NT2/D1 (cell line): ENCODE data around the gene HPF1.
"Not testable (repeated sequence)": the region's sequence is repeated elsewhere in the genome, so short reads cannot be mapped to it uniquely, and the experiment has no call there.

Experiments used
- DNase-seq: peaks from one replicate; pipeline ENCODE4 v3.0.0-alpha.2; 2011; ENCODE audit warnings: low read depth, low spot score
- H3K27me3 ChIP-seq: 2 replicates; pipeline ENCODE4 v1.6.0; 2011; ENCODE audit warnings: mild to moderate bottlenecking; ENCODE audit not compliant: insufficient read length, insufficient read depth
- H3K36me3 ChIP-seq: 2 replicates; pipeline ENCODE4 v1.6.1; 2011; ENCODE audit warnings: mild to moderate bottlenecking, low read length, mixed read lengths; ENCODE audit not compliant: insufficient read depth, insufficient read length
- H3K4me1 ChIP-seq: 2 replicates; pipeline ENCODE4 v1.5.1; 2011; ENCODE audit not compliant: insufficient read depth, insufficient read length
- H3K4me3 ChIP-seq: 2 replicates; pipeline ENCODE4 v1.5.1; 2011; ENCODE audit warnings: low read depth; ENCODE audit not compliant: insufficient read length
- H3K9ac ChIP-seq: 2 replicates; pipeline ENCODE4 v1.6.0; 2011; ENCODE audit warnings: low read depth; ENCODE audit not compliant: insufficient read length
- H3K9me3 ChIP-seq: 2 replicates; pipeline ENCODE4 v1.5.1; 2011; ENCODE audit warnings: mild to moderate bottlenecking, low read length; ENCODE audit not compliant: insufficient read depth
- SUZ12 ChIP-seq: IDR thresholded peaks from 2 replicates; pipeline ENCODE4 v1.6.1; 2011; ENCODE audit not compliant: insufficient read length, insufficient read depth; ENCODE audit errors: extremely low read depth
- YY1 ChIP-seq: IDR thresholded peaks from 2 replicates; pipeline ENCODE4 v1.6.1; 2011; ENCODE audit not compliant: insufficient read length, insufficient read depth
- ZNF274 ChIP-seq: IDR thresholded peaks from 2 replicates; pipeline ENCODE4 v1.6.1; 2011; ENCODE audit warnings: mild to moderate bottlenecking, low read depth, low read length

The HPF1 gene

GRCh38 chr4:169791527-169792156 lies 33.9 kb upstream of the HPF1 start:
- Histone ChIP-seq H3K27me3 (peaks cover 47% of the 10 kb centered on the region), H3K36me3 (no peaks in the 10 kb centered on the region), H3K4me3 (no peak overlapping the region), H3K9ac (peak overlapping the region; percentile 50), H3K9me3 (no peaks in the 10 kb centered on the region), H3K4me1 (no peaks in the 10 kb centered on the region)
- peak; percentile 16 for DNase-seq
- TF ChIP-seq YY1 = no peak
- no peak for TF ChIP-seq SUZ12
- no peak for TF ChIP-seq ZNF274

- Histone ChIP-seq H3K4me3 (no peak overlapping the region), H3K36me3 (no peaks in the 10 kb centered on the region), H3K27me3 (peaks cover 52% of the 10 kb centered on the region), H3K4me1 (no peaks in the 10 kb centered on the region), H3K9ac (no peak overlapping the region), H3K9me3 (no peaks in the 10 kb centered on the region)
- TF ChIP-seq SUZ12 = no peak
- TF ChIP-seq YY1 = no peak
- no peak for TF ChIP-seq ZNF274
- DNase-seq = no peak
These were observed 33.3 kb upstream of the HPF1 start for GRCh38 chr4:169791062-169791461.

- no peak for TF ChIP-seq YY1
- no peak for TF ChIP-seq ZNF274
- no peak for TF ChIP-seq SUZ12
- H3K9me3 ChIP-seq = no peaks in the 10 kb centered on the region
- H3K27me3 ChIP-seq = no peaks in the 10 kb centered on the region
- no peaks in the 10 kb centered on the region for H3K4me1 ChIP-seq
- no peak overlapping the region for H3K9ac ChIP-seq
- no peak for DNase-seq
- H3K4me3 ChIP-seq = no peak overlapping the region
- H3K36me3 ChIP-seq = no peaks in the 10 kb centered on the region
These were observed 17.0 kb upstream of the HPF1 start for GRCh38 chr4:169774466-169775445.

GRCh38 chr4:169773889-169774288 lies 16.1 kb upstream of the HPF1 start:
- Histone ChIP-seq H3K27me3 (no peaks in the 10 kb centered on the region), H3K36me3 (no peaks in the 10 kb centered on the region), H3K9me3 (no peaks in the 10 kb centered on the region), H3K4me1 (no peaks in the 10 kb centered on the region), H3K4me3 (no peak overlapping the region), H3K9ac (no peak overlapping the region)
- TF ChIP-seq ZNF274 = no peak
- TF ChIP-seq YY1 = no peak
- TF ChIP-seq SUZ12 = no peak
- DNase-seq = no peak

GRCh38 chr4:169771556-169772080 lies 13.9 kb upstream of the HPF1 start:
- not testable (repeated sequence) for H3K36me3 ChIP-seq, DNase-seq, H3K27me3 ChIP-seq, H3K4me3 ChIP-seq, H3K9ac ChIP-seq, H3K9me3 ChIP-seq, H3K4me1 ChIP-seq

DNA sequence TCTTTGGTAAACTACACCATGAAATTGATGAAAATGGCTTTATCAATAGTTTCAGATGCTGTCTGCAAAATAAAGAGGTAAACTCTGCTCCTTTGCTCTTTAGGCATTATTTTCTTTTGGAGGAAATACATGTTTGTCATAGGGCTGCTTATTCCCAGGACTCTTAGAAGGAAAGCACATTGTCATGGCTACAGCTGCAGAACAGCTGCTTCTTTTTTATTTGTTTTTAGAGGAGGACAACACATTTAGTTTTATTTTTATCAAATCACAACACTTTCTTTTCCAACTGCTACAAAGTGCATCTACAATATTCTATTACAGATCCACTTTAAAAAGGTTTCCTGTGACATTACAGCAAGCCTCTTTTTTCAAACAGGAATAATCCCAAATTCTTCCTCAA lies 12.7 kb upstream of the HPF1 start:
- Histone ChIP-seq H3K4me3 (no peak overlapping the region), H3K27me3 (no peaks in the 10 kb centered on the region), H3K36me3 (no peaks in the 10 kb centered on the region), H3K4me1 (no peaks in the 10 kb centered on the region), H3K9ac (no peak overlapping the region), H3K9me3 (no peaks in the 10 kb centered on the region)
- no peak for DNase-seq
- TF ChIP-seq YY1 (no peak), SUZ12 (no peak), ZNF274 (no peak)

DNA sequence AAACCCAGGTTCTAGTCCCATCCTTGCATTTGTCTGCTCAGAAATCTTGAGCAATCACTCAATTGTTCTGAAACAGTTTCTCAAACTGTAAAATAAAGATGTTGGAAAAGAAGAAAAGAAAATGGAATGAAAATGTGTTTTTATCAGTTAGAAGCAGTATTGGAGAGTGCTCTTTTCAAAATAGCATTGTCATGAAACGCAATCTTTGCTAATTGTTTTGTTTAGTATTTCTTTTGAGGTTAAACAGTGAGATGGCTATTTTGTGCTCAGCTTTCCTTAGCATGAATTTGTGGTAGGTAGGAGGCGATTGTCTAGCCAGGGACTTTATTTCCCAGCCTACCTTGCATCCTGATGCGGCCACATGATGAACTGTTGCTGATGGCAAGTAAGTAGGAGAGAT lies 10.6 kb upstream of the HPF1 start:
- Histone ChIP-seq H3K36me3 (no peaks in the 10 kb centered on the region), H3K9me3 (no peaks in the 10 kb centered on the region), H3K27me3 (no peaks in the 10 kb centered on the region), H3K4me1 (no peaks in the 10 kb centered on the region), H3K9ac (no peak overlapping the region), H3K4me3 (no peak overlapping the region)
- DNase-seq = no peak
- TF ChIP-seq YY1 (no peak), SUZ12 (no peak), ZNF274 (no peak)
